Activated CD8-positive, alpha-beta memory T cell treated with anti-CD3 and anti-CD28 coated beads, Interleukin-2, amount 50 U/mL, for 4 hours (primary cell): ENCODE measurements around the gene SLC7A5.
"Not testable (repeated sequence)": the region's sequence is repeated elsewhere in the genome, so short reads cannot be mapped to it uniquely, and the experiment has no call there.

Experiments used
- DNase-seq: peaks from one replicate; pipeline ENCODE4 v3.0.0-alpha.2; 2020

The SLC7A5 gene

DNA sequence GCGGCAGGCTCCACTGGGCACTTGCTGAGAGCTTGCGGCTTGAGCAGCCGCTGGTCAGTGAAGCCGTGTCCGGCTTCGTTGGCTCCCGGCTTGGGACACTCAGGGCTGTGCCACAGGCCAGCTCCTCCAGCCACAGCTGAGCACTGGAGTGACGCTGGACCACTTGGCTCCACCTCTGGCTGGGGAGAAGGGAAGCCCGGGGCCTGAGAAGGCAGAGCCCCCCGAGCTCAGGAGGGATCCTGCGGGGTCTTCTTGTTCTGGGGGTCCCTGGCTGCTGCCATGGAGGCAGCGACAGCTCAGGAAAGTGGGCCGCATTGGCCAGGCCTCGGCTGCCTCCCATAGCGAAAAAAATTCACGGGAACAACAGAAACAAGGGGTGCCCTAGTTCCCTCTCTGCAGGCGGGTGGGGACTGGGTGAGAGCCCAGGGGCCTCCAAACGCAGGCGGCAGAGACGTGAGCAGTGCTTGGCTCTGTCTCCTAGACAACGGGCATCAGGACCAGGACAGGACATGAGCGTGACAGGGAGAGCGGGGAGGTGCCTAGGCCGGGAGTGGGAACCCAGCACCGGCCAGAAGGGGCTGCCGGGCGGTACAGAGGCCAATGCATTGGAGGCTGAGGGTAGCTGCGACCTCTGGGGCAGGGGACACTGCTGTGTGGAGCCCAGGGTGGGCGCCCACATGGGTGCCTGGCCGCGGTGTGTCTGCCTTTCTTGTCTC lies 37.7 kb downstream of the SLC7A5 start:
- peak; percentile 23 for DNase-seq

DNA sequence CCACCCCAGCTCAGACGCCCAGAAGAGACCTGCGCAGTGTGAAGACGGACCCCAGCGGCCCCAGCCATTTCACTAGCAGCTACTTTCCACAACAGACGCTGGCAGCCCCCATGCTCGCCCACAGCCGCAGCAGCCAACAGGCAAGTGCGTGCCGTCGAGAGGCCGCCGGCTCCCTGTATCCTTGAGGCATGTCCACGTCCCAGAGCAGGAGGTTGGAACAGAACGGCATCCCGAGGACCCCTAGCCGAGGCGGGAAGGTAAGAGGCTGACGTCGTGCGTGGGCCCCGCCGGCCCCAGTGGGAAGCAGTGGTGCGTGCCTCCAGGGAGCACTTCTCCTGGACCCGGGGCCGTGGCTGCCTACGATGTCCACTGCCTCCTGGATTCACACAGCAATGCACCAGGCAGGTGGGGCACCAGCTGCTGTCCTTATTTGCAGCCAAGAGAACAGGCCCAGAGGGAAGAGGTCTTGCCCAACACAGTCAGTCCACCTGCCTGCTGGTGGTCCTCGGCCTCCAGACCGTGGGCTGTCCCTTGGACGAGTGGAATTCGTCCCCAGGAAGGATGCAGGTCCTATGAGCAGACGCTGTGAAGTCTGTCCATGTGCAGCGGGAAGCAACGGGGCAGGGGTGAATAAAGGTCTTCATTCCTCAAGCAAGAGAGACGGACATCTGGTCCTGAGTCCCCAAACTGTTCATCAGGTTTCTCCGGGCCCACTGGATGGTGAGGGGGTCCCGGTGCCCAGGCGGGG lies 38.5 kb downstream of the SLC7A5 start:
- DNase-seq, result peak; percentile 20

DNA sequence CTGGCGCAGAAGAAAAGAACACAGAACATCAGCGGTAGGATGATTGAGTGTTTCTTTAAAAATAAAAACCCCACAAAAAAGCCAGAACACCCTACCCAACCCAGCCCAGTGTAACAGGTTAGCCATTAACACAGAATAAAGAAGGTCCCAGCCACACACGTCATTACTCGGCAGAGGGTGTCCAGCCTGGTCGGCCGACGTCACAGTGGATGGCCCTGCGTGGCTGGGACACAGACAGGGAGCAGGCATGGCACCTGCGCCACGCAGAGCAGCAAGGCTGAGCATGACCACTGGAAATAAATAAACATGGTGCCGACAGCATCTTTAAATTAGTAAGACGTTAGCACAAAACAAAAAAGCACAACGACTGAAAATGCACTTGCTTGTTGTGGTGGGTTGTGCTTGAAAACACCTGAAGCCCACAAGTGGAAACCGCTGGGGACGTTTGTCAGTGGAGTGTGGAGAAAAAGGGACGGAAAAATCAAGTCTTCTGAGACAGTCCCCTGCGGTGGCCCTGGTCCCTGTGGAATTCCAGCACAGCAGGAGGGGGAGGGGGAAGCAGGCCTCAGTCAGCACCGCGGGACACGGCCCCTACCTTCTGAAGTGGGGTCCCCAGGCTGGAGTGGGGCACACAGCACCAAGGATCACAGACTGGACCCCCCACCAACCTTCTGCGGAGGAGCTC lies 39.2 kb downstream of the SLC7A5 start:
- peak; percentile 28 for DNase-seq

DNA sequence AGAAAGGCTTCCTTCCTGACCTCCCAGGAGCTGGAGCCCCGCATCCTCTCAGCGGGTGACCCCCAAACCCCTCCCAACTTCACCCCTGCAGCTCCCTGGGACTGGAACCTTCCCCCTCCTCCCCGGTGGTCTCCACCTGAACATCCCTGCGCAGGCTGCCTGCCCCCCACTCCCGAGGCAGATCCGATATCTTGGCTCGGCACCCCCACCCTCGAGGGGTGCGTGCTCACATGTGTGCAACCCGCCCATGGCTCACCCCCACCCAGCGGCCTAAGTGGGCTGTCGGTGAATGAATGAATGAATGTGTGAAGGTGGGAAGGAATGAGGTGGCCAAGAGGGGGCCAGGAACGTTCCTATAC lies 39.7 kb downstream of the SLC7A5 start:
- peak; percentile 22 for DNase-seq

DNA sequence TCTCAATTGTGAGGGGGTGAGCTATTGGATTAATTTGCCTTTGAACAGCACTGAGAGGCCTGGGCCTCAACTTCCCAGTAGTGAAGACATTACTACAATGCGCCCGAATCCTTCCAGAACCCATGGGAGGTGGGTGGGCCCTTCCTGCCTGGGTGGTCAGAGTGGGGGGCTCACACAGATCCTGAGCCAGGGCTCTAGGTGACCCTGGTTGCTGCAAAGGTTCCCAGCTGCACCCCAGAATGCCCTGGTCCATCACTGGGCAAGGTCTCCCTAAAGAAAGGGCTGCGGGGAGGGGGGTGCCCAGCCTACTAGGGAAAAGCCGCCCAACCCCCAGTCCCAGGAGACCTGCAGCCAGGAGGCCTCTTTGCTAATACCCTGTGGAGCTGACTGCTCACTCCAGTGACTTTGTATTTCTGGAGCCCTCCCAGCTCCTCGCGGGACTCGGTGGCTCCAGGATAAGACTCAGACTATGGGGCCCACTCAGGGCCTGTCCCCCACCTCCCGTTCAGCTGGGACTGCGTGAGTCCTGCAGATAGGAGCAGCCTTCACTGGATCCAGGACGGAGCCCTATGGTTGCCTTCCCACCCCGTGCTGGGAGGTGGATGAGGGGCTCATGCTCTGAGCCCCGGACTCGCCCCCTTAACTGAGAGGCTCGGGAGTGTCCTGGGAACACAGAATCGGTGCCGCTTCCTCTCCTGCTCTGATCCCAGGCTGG lies 40.2 kb downstream of the SLC7A5 start:
- peak; percentile 25 for DNase-seq

DNA sequence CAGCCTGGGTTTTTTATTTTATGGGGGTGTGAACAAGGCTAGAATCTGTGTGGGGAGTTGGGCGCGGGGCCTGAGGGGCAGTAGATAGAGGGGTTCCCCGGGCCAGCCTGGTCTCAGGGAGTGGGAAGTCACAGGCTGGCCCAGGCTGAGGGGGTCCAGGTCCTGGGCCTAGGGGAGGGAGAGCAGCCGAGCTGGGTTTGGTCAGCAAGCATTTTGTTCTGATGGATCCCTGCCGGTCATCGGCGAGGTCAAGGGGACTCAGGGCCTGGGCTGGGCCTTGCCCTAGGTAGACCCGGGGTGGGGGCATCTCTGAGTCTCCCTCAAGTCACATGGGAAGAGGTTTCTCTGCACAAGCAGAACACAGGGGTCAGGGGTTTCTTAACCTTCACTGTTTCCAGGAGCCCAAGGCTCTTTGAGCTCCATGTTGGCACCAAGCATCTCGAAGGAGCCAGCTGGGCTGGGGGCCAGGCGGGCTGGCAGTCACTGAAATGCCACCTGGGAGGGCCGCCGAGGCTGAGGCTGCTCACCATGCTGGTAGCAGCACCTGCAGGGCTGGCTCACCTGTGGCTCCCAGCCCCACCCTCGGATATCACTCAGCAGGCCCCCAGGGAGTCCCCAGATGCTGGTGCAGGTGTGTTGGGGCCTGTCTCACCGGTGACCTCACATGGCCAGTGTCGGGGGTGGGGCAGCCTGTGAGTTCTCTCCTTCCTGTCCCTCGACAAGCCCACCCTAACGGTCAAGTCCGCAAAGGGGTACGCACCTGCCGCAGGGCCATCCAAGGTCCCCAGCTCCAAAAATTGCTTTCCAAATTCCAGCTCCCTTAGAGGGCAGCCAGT lies 41.0 kb downstream of the SLC7A5 start:
- DNase-seq, result peak; percentile 42

DNA sequence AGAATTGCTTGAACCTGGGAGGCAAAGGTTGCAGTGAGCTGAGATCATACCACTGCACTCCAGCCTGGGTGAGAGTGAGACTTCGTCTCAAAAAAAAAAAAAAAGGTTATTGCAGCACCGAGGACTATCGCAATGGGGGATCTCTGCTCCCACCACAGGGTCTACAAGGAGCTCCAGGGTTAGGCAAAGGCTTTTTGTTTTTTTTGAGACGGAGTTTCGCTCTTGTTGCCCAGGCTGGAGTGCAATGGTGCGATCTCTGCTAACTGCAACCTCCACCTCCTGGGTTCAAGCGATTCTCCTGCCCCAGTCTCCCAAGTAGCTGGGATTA lies 41.8 kb downstream of the SLC7A5 start:
- not testable (repeated sequence) for DNase-seq

DNA sequence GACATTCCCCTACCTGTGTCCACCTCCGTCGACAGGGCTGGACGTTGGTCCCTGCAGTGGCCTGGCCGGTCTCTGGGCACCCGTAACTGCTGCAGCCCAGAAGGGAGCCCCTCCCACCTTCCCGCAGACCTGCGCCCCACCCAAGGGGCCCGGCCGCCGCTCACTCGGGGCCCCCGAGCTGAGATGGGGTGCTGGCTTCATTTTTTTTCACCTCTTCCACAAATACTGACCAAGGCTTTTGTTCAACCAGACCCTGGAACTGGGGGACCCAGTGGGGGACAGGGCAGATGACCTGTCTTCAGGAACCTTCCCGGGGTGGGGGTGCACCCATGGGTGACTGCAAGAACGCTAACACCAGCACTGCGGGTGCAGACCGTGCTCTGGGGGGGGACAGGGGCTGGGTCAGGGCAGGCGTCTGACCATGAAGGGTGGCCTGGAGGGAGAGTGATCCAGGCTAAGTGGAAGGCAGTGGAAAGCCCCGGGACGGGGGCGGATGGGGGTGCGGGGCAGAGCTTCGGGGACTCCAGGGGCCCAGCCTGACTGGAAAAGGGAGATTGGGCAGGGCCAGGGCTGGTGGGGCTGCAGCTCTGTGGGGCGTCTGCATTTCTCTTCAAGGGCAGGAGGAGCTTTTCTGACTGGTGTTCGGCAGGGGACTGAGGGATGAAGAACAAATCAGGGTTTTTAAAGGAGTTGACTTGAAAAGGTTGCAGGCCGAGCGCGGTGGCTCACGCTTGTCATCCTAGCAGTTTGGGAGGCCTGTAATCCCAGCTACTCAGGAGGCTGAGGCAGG lies 42.3 kb downstream of the SLC7A5 start:
- DNase-seq, result peak; percentile 46

DNA sequence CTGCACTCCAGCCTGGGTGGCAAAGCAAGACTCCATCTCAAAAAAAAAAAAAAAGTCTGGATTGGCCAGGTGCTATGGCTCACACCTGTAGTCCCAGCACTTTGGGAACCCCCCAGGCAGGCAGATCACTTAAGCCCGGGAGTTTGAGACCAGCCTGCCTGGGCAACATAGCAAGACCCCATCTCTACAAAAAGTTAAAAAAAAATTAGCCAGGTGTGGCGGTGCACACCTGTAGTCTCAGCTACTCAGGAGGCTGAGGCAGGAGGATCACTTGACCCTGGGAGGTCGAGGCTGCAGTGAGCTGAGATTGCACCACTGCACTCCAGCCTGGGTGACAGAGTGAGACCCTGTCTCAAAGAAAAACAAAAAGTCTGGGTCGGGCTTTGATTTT lies 42.9 kb downstream of the SLC7A5 start:
- not testable (repeated sequence) for DNase-seq

DNA sequence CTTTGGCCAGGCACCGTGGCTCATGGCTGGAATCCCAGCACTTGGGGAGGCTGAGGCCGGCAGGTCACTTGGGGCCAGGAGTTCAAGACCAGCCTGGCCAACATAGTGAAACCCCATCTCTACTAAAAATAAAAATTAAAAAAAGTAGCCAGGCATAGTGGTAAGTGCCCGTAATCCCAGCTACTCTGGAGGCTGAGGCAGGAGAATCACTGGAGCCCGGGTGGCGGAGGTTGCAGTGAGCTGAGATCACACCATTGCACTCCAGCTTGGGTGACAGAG lies 43.5 kb downstream of the SLC7A5 start:
- DNase-seq, result not testable (repeated sequence)

DNA sequence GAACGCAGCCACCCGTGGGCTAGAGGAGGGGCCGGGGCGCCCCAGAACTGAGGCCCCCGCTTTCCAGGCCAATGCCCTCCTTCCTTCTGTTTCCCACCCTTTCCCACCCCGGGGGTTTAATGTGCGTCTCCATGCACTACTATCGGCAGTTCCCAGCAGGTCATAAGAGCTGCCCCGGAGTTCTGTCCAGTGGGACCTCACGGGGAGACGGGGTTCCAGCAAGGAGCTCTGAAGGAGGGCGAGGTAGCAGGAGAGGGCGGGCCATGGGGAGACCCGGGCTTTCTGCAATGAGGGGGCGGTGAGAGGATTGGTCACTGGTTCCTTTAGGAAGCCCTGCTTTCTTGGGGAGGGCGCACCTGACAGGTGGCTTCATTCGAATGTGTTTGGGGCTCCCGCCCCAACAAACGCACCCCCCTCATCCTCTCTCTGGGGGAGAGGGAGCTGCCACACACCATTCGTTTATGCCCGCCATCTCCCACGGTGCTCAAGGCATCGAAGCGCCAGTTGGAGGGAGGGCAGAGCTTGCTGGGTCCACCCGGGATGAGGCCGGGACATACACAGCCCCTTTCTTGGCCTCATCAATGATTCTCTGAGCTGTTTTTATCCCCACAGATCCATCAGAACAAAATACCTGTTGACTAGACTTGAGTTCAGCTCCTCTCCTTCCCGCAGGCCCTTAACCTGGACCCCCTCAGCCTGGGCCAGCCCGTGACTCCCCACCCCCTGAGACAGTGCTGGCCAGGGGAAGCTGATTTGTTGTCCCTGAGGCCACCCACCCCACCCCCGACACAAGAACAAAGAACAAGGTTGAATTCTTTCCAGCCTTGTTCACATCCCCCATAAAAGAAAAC lies 44.1 kb downstream of the SLC7A5 start:
- DNase-seq, result peak; percentile 23

DNA sequence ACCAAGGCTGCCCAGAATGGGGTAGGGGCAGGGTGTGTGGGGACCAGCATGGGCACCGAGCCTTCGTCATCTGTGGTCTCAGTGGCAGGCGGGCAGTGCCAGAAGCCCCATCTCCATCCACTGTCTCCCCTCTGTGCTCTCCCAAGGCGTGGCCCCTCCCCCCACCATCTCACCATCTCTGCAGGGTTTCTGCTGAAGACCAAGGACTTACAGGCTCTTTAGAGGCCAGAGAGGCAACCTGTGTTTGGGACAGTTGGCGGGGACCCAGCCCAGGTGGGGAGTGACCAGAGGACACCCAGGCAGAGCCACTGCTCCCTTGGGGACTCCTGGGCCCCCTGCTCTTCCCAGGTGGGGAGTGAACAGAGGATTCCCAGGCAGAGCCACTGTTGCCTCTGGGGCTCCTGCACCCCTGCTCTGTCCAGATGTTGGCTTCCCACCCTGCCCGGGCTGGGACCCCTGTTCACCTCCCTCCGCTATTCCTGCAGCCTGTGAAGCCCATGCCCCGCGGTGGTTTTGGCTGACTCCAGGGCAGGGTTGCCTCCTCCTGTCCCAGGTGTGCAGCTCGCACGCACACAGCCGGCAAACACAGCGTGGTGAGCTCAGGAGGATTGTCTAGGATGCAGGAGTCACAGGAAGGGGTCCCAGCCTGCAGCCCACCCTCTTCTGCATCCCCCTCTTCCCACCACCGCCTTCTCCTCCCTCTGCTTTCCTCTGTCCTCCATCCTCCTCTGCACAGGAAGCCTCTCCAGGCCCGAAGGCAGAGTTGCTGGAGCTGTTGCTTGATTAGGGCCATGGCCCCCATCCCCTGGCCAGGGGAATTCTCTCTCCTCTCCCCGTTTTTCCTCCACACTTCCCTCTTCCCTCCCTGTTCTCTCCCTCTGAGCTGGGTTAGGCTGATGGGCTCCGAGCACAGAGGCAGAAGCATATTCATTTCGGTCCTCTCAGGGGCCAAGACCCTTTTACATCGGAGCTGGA lies 45.0 kb downstream of the SLC7A5 start:
- DNase-seq, result peak; percentile 18

DNA sequence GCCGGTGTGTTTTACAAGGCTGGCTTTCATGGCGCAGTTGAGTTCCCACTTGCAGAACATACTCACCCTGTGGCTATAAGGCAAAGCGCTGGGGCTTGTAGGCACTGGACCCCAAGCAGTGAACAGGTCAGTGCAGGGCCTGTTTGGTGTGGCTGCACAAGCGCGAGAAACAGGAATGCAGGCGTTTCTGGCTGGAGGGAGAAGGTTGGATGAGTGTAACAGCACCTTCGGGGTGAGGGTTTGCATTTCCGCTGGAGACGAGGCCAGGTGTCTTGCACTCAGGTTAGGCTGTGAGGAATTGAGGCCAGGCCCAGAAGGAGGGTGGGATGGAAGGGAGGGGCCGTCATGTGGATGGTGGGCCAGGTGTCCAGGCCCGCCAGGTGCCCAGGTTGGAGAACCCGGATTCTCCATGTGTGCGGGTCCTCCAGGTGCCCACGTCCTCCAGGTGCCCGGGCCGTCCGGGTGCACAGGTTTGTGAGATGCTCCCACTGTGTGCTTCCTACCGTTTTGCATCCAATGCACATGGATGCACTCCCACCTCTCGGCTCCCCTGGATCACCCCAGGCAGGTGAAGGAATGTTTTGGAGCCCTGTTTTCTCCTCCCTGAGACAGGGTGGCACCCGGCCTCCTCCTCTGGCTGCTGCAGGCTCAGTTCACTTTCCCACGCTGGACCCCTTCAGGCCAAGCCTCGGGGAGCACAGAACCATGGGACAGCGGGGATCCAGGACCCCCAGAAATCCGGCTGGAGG lies 46.0 kb downstream of the SLC7A5 start:
- DNase-seq, result no peak

DNA sequence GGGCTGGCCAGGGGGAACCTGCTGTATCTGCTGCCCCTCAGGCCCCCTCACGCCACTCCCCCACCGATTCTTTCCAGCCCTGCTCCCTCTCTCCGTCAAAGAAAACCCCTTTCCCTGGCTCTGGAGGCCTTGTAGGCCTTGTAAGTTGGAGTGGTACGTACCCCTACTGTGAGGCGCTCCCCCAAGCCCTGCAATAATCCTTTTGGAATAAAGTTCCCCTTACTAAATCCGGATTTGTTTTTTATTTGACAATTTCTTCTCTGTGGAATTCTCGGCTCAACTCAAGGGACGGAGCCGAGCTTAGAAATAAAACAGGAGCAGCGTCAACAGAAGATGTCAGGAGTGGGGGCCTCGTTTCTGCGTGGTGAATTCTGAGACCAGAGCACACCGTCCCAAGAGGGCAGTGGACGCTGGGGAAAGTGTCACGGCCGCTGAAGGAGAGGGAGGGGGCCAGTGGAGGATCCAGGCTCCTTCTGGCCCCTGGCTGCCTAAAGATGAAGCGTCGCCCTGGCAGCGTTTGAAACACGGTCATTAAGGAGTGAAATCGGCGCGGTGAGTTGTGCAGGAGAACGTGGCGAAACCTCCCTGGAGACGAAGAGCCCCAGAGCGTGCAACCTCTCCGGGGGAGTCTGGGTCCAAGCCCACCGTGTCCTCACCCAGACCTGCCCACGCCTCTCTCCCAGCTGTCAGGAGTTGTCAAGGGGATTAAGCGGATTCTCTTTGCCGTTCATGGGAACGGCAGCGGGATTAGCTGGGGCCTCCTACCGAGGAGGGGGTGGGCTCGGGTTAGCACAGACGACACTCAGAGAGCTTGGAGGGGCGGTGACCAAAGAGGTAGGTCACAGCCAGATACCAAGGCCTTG lies 47.0 kb downstream of the SLC7A5 start:
- DNase-seq, result no peak

DNA sequence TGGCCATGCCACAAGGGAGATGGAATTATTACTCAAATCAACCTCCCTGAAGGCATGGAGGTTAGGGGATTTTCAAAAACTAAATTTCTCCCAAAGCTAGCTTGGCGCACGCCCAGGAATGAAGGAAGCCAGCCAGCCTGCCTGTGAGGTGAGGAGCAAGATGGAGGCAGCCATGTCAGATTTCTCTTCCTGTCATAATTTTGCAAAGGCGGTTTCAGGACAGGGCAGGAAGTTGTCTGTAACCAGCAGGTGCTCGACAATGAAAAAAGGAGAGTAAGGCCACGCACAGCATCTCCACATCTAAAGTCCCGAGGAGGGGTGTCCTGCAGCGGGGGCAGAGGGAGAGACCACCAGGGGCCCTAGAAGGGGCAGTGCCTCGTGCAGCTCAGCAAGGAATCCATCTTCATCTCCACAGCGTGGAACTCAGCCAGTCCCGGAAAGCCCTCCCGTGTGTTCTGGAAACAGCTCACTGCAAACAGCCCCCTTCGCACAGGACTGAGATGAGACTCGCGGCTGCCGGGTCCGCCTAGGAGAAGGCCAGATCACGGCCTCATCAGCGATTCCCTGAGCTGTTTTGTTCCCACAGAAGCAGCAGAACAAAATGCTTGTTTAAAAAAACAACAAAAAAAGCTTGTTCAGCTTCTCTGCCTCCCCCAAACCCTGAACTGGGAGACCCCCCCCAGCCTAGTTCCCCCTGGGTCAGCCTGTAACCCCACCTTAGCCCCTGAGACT lies 47.8 kb downstream of the SLC7A5 start:
- DNase-seq, result no peak

DNA sequence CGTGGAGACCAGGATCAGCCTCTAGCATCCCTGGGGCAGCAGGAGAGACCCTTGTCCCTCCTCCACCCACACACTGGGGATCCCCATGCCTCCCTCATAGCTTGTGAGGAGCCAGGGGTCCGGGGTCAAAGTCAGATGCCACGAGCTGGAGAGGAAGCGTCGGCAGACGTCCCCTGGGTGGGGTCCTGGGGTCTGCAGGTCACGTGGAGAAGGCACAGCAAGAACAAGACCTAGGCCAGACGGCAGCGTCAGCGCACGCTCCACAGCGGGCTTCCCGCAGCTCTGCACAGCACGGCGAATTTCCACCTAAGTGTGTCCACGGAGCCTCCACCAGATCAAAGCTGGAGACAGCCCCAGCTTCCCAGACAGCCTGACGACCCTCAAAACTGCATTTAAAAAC lies 49.3 kb downstream of the SLC7A5 start:
- no peak for DNase-seq

DNA sequence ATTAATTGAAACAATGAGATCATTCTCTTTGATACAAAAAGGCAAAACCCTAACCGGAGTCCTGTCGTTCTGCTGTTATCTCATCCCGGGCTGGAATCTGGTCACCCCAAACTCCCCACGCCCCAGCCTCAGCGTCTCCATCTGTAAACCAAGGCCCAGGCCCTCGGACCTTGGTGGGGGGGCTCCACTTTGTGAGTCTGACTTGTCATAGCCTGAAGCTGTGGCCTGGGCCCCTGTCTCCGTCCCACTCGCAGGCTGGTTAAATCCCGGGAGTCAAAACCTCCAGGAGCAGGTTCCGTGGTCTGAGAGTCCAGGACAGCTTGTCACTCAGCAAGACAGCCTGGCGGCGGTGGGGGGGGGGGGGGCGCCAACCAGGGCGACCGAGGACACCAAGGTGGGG lies 50.0 kb downstream of the SLC7A5 start:
- DNase-seq, result no peak
